NCI-H82 (cell line): ENCODE results near the gene OSBPL6.
A peak's percentile ranks its signal among the peaks of the same experiment; 100 is the strongest.

Experiments
- DNase-seq: peaks from one replicate; lab custom pipeline; 2025; lab: John Stamatoyannopoulos, UW

OSBPL6 gene

DNA sequence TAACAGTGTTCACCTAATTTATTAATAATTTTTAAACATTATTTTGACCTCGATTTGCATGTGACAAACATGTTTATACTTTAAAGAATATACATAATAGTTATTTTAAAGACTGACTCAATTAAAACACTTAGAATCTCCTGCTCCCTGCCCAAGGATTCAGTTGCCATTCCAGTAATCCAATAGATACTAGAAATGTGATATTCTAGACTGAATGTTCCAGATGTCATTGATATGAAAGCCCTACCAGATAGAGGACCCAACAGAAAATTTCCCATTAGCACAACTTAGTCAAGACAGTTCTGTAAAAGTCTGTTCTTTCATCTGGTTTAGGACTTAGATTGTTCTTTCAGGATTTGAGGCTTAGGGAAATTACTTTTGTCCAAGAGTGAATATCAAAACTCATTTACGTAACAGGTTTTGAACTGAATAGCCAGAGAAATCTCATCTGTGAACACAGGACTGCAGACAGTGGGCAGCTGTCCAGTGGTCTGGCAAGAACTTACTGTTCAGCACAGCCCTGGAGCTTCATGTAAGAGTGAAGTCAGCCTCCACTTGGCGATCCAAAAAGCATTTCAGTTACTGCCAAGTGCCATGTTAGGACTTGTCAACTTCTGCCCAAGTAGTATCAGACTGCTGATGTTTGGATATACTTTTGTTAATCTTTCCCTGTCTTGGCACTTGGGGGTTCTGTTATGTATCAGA, 77.5 kb downstream of the OSBPL6 start:
- DNase-seq: no peak

GRCh38 chr2:178273787-178274360, 79.6 kb downstream of the OSBPL6 start:
- no peak for DNase-seq

GRCh38 chr2:178275600-178275999, 81.3 kb downstream of the OSBPL6 start:
- DNase-seq: no peak

DNA sequence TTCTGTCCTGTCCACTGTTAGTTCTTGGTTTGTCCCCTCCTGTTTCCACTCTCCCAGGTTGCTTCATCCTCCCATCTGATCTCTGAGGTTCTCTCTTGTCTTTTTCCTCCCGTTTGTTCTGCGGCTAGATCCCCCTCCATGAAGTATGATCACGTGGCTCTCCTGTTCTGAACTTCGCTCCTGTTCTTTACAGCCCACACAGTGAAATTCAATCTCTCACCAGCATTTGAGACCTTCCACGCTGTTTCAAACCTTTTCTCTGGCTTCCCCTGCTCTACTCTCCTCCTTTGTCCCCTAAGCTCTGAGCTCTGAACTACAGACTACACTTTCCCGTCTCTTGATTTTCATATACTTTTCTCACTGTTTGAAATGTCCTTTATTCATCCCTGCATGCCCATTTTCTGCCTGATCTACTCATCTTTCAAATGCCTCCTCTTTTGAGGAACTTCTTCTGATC, 83.5 kb downstream of the OSBPL6 start:
- DNase-seq: no peak

GRCh38 chr2:178279142-178279541, 84.8 kb downstream of the OSBPL6 start:
- DNase-seq: peak; percentile 40

- DNase-seq: no peak
Measured at GRCh38 chr2:178279636-178280035, 85.3 kb downstream of the OSBPL6 start.

GRCh38 chr2:178280244-178280852, 86.0 kb downstream of the OSBPL6 start:
- DNase-seq: peak; percentile 75

DNA sequence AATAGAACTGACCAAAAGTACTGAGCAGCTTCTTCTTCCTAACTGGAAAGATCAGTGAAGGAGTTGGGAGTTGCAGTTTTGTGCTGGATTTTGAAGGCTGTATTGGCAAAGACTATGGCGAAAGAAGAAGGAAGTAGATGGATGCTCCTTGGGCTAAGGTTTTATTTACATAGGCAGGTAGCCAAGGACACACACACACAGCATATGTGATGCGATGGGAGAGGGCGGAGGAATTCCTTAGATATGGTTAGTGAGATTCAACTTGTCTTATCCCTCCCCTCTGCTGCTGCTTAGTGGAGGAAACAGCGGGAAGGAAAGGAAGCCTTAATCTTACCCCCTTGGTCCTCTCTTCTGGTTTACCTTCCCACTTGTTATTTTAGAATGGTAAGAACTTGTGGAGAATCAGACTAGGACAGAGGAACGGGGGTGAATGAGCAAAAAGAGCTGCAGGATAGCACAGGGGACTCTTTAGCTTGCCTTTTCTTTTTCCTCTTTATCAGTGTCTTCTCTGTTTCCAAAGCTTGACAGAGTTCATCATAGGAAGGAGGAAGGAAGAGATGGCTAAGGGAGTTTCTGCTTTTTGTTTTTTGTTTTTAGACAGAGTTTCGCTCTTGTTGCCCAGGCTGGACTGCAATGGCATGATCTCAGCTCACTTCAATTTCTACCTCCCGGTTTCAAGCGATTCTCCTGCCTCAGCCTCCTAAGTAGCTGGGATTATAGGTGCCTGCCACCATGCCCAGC, 87.9 kb downstream of the OSBPL6 start:
- no peak for DNase-seq

DNA sequence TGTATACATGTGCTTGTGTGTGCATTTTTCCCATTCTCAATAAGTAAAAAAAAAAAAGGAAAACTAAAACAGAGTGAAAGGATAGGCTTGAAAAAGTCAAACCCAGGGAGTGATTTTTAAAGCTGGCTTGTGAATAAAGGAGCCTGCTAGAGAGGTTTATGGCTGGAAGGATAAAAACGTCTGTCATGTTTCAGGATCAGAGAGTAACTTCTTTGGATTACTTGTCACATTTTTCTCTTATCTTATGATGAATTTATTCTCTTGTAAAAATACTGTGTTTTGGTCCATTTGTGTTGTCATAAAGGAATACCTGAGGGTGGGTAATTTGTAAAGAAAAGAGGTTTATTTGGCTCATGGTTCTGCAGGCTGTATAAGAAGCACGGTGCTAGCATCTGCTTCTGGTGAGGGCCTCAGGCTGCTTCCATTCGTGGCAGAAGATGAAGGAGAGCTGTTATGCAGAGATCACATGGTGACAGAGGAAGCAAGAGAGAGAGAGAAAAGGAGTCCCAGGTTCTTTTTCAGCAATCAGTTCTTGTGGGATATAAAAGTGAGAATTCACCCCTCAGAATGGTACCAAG, 89.1 kb downstream of the OSBPL6 start:
- DNase-seq: no peak

- DNase-seq: no peak
Measured at GRCh38 chr2:178284613-178285286, 90.4 kb downstream of the OSBPL6 start.

DNA sequence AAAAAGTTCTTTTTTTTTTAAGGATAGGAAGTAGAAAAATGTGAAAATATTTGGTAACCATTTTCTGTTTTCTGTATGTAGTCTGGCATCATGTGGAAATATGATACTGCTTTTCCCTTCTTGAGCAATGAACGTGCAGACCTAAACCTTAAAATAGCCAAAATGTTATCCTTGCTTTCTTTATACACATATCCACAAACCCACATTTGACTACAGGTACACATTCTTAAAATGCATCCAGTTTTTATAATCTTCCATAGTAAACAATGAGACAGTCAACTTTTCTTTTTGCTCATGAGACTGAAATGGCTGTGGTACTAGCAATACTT, 90.9 kb downstream of the OSBPL6 start:
- DNase-seq: no peak

DNA sequence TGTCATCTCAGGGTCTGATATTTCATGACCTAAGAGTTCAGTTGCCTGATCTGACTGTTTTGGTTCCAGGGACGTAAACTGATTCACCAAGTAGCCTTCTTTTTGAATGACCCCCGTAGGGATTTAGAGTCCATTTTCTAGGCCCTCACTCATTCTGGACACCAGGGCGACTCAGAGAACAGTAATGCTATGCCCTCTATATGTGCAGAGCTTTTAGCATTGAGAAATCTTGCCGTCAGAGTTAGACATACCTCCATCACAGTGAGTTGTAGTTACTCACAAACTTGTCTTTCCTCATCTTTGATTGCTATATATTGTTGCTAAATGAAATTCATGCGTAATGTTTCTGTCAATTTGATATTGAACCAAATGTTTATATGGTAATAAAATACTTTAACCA, 92.3 kb downstream of the OSBPL6 start:
- no peak for DNase-seq

GRCh38 chr2:178287652-178288344, 93.5 kb downstream of the OSBPL6 start:
- no peak for DNase-seq

DNA sequence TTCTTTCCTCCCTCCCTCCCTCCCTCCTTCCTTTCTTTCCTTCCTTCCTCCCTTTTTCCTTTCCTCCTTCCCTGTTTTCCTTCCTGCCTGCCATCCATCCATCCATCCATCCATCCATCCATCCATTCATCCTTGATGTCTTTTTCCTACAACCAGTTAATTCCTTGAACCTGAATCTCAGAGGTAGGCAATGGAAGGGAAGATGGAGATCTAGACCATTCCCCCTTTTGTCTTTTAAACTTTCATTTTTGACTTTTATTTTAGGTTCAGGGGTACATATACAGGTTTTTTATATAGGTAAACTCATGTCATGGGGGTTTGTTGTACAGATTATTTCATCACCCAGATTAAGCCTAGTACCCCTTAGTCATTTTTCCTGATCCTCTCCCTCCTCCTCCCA, 97.4 kb downstream of the OSBPL6 start:
- DNase-seq: no peak

DNA sequence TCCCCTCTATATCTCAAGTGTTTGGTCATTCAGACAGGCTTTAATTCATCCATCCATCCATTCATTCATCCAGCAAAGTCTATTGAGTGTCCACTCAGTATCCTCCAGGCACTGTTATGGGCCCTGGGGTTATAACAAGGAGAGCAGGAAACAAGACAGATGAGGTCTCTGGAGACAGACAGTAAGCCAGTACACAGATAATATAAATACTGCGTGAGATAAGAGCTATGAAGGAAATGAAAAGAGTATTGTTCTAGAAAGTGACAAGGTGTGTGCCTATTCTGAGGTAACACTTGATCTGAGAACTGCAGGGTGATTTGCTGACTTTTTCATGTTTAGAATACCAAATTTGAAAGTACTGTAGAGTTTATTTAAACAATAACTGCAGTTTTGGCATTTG, 98.3 kb downstream of the OSBPL6 start:
- DNase-seq: no peak

DNA sequence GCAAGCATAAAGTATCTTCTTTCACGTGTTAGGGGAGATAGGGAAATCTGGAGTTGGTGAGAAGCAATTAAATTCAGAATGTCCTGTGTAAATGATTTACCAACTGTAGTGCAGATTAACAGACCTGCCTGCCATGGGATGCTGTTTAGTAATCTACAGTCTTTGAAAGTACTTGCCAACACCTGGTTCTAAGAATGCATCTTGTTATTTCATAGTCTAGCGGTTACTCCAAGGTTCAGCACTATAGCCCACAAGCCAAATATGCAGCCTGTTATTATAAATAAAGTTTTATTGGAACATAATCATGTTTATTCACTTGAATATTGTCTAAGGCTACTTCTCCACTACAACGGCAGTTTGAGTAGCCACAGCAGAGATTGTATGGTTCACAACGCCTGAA, 100.8 kb downstream of the OSBPL6 start:
- DNase-seq: no peak

GRCh38 chr2:178295906-178296305, 101.6 kb downstream of the OSBPL6 start:
- DNase-seq: no peak

DNA sequence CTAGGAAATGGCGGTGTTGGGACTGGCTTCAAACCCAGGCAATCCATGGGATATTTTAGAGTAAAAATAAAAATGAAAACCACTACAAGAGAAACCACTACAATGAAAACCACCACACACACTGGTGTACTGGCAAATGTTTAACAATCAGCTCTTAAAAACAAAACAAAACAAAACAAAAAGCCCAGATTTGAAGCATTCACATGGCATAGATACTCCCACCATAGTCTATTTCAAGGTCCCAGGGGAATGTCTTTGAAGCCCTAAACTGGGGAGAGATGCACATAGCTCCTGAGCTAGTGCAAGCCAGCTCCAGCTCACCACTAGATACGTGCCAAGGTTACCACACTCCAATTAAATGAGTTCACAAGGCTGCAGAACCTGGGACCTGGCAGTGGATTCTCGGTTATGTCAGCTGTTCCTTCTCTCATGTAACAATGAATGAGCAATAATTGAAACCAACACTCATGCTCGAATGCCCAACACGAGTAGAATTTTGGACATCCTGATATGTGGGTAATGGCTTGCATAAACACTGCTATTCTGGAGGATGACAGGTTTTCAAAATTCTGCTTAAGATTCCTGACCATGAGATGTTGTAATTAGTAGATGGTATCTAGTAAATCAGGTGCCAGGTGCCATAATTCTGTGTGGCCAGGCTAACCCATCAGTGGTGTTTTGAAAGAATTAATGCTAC, 102.2 kb downstream of the OSBPL6 start:
- DNase-seq: no peak

DNA sequence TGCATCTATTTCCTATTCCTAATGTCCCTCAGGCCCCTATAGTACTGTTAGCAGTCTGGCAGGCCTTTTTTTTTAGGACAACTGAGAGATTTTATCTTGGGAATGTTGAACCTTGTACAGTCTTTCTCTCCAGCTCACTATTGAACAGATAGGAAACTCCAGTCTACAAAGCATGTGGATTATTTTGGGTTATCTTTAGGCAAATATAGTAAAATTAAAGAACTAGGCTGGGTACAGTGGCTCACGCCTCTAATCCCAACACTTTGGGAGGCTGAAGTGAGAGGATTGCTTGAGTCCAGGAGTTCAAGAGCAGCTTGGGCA, 102.7 kb downstream of the OSBPL6 start:
- no peak for DNase-seq

DNA sequence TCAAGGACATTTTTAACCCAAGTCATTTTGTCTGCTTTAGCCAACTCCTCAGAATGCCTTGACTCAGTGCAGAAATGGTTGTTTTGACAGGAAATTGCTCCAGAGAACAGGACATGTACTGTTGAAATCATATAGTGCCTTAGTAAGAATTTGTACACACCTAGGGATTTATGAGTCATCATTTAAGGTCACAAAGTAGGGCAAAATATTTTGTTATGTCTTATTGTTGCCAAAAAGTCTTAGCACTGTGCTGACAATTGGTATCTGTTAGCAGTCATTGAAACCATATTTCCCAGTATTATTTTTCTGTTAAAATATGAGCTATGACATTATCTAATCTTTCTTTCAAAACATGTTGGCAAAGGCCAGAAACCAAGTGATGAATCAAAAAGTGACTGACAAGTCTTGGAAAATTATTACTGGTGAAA, 104.5 kb downstream of the OSBPL6 start:
- DNase-seq: no peak

GRCh38 chr2:178301649-178302238, 107.4 kb downstream of the OSBPL6 start:
- DNase-seq: no peak
